ENCODE results near the gene LRBA. TPM values are rescaled to one million over a fixed set of nuclear protein-coding genes. Genes with fewer than 3 reads are reported as not detected.

Gene LRBA
- total and polyA plus RNA-seq, 9 donors = 9.7 to 49.2 (median 30.4) TPM

DNA sequence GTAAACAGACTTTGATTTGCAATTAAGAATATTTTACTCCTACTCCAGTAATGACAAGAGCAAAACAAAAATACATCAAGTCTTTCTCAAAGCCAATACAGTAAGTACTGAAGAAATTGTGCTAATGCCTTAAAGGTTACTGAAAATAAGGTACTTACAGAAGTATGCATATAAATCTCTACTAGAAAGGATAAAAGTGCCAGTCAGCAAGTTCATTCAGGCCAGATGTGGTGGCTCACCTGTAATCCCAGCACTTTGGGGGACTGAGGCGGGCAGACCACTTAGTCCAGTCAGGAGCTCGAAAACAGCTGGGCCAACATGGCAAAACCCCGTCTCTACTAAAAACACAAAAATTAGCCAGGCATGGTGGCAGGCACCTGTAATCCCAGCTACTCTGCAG is 27.9 kb downstream of the LRBA start:
- Histone ChIP-seq H3K4me3 (no peak overlapping the region), H3K9me3 (no peaks in the 10 kb centered on the region), H3K27me3 (no peaks in the 10 kb centered on the region), H3K27ac (no peak overlapping the region), H3K36me3 (no peaks in the 10 kb centered on the region), H3K4me1 (ENCODE audit: insufficient read depth) (no peaks in the 10 kb centered on the region)
- TF ChIP-seq CTCF (IDR thresholded peaks at IDR 0.05) (no peak), EP300 (IDR thresholded peaks at IDR 0.05) (no peak), POLR2A (IDR thresholded peaks at IDR 0.05) (no peak)
- WGBS, 3 donors = 94 to 96% (median 96%) methylated on average over 3 of the region's 3 CpGs
- DNase-seq = no peak
- intact Hi-C loops (cut with DNase I) = no loop called here

GRCh38 chr4:150986085-150986484 is 29.0 kb downstream of the LRBA start:
- no peaks in the 10 kb centered on the region for H3K36me3 ChIP-seq
- no peak for DNase-seq
- no peaks in the 10 kb centered on the region for H3K27me3 ChIP-seq
- 90 to 98% (median 96%) methylated on average over 4 of the region's 4 CpGs for WGBS, 3 donors
- intact Hi-C loops (cut with DNase I) = no loop called here
- H3K4me3 ChIP-seq = no peak overlapping the region
- H3K4me1 ChIP-seq (ENCODE audit: insufficient read depth) = no peaks in the 10 kb centered on the region
- H3K27ac ChIP-seq = no peak overlapping the region
- H3K9me3 ChIP-seq = no peaks in the 10 kb centered on the region
- no peak for TF ChIP-seq EP300 (IDR thresholded peaks at IDR 0.05)
- no peak for TF ChIP-seq POLR2A (IDR thresholded peaks at IDR 0.05)
- TF ChIP-seq CTCF (IDR thresholded peaks at IDR 0.05) = no peak

- Histone ChIP-seq H3K4me3 (no peak overlapping the region), H3K27me3 (no peaks in the 10 kb centered on the region), H3K27ac (no peak overlapping the region), H3K36me3 (no peaks in the 10 kb centered on the region), H3K9me3 (no peaks in the 10 kb centered on the region), H3K4me1 (ENCODE audit: insufficient read depth) (no peaks in the 10 kb centered on the region)
- WGBS, 3 donors = 95 to 99% (median 96%) methylated on average over 3 of the region's 3 CpGs
- intact Hi-C loops (cut with DNase I) = no loop called here
- no peak for TF ChIP-seq EP300 (IDR thresholded peaks at IDR 0.05)
- TF ChIP-seq POLR2A (IDR thresholded peaks at IDR 0.05) = no peak
- TF ChIP-seq CTCF (IDR thresholded peaks at IDR 0.05) = no peak
- no peak for DNase-seq
These were observed 31.2 kb downstream of the LRBA start for GRCh38 chr4:150983851-150984250.

DNA sequence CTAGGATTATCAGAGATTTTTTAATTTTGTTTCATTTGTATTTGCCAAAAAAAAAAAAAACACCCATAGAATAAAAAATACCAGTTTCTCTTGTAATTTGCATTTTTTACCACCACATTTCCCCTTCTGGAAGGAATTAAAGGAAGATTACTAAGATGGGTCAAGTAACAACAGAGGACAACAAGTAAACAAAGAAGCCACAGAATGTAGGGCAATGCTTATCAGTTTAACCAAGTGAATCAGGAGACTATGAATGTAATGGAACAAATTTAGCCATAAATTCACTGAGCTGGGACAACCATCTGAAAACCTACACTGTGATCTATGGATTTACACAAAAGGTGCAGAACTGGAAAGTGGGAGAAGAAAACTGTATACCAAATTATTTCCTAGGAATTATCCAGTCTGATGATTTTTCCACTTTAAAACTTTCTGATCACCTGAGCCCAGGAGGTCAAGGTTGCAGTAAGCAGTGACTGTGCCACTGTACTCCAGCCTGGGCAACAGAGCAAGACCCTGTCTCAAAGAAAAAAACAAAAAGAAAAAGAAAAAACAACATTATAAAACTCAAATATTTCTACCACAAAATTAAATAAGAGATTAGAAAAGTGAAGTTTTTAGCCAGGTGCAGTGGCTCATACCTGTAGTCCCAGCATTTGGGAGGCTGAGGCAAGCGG is 32.4 kb downstream of the LRBA start:
- 93 to 100% (median 94%) methylated on average over 1 of the region's 1 CpG for WGBS, 3 donors
- no peaks in the 10 kb centered on the region for H3K4me1 ChIP-seq (ENCODE audit: insufficient read depth)
- TF ChIP-seq CTCF (IDR thresholded peaks at IDR 0.05) (no peak), POLR2A (IDR thresholded peaks at IDR 0.05) (no peak), EP300 (IDR thresholded peaks at IDR 0.05) (no peak)
- H3K36me3 ChIP-seq = no peaks in the 10 kb centered on the region
- no peaks in the 10 kb centered on the region for H3K27me3 ChIP-seq
- no peak overlapping the region for H3K27ac ChIP-seq
- H3K4me3 ChIP-seq = no peak overlapping the region
- no peaks in the 10 kb centered on the region for H3K9me3 ChIP-seq
- DNase-seq = no peak
- intact Hi-C loops (cut with DNase I) = no loop called here

Measured in ovary (tissue), 9 donors.